Smooth muscle cell (in vitro differentiated cells): ENCODE data around the gene ACKR2. TPM values are rescaled to one million over a fixed set of nuclear protein-coding genes. Genes with fewer than 3 reads are reported as not detected.

ENCODE experiments used
- DNase-seq: peaks from one replicate; lab custom pipeline; 2025; ENCODE audit not compliant: unreplicated experiment; lab: John Stamatoyannopoulos, UW
- H2AFZ ChIP-seq: fragments of 200-600 bp; sonication (generic); 2 replicates; pipeline ENCODE4 v1.6.0; 2016; ENCODE audit warnings: antibody characterized with exemption, low read depth, mild to moderate bottlenecking
- H3F3A ChIP-seq: fragments of 200-600 bp; sonication (generic); 2 replicates; pipeline ENCODE4 v1.6.0; 2017; ENCODE audit warnings: antibody characterized with exemption, low read depth
- H3K27ac ChIP-seq: fragments of 200-600 bp; sonication (generic); 2 replicates; pipeline ENCODE4 v1.5.1; 2016; ENCODE audit warnings: low read depth, mild to moderate bottlenecking
- H3K27me3 ChIP-seq: fragments of 200-600 bp; sonication (generic); 2 replicates; pipeline ENCODE4 v1.6.1; 2016; ENCODE audit warnings: low read depth, mild to moderate bottlenecking
- H3K36me3 ChIP-seq: fragments of 200-600 bp; sonication (generic); 2 replicates; pipeline ENCODE4 v1.5.1; 2016; ENCODE audit warnings: low read depth
- H3K4me1 ChIP-seq: fragments of 200-600 bp; sonication (generic); 2 replicates; pipeline ENCODE4 v1.5.1; 2016; ENCODE audit warnings: low read depth
- H3K4me2 ChIP-seq: fragments of 200-600 bp; sonication (generic); 2 replicates; pipeline ENCODE4 v1.6.0; 2016; ENCODE audit warnings: mild to moderate bottlenecking
- H3K4me3 ChIP-seq: fragments of 200-600 bp; sonication (generic); 2 replicates; pipeline ENCODE4 v1.5.1; 2016; ENCODE audit warnings: mild to moderate bottlenecking
- H3K79me2 ChIP-seq: fragments of 200-600 bp; sonication (generic); 2 replicates; pipeline ENCODE4 v1.6.0; 2016; ENCODE audit warnings: low read depth, mild to moderate bottlenecking
- H3K9ac ChIP-seq: fragments of 200-600 bp; sonication (generic); 2 replicates; pipeline ENCODE4 v1.6.0; 2016; ENCODE audit warnings: low read depth
- H3K9me3 ChIP-seq: fragments of 200-600 bp; sonication (generic); replicated peaks from 2 replicates; pipeline ENCODE4 v1.5.1; 2016; ENCODE audit warnings: low read depth
- H4K20me1 ChIP-seq: fragments of 200-600 bp; sonication (generic); 2 replicates; pipeline ENCODE4 v1.6.0; 2016; ENCODE audit warnings: low read depth
- WGBS: methylation state at CpG from one replicate; pipeline ENCODE4 v1.1.7; 2016; ENCODE audit warnings: low lambda C conversion rate; 5-methylcytosine and 5-hydroxymethylcytosine counted together
- polyA plus RNA-seq: library from polyadenylated mRNA; unstranded; fragments of >200 nt; fragmentation: Nextera tagmentation; extraction: Ambion mirVana; gene quantifications from 2 replicates; pipeline ENCODE4 v1.2.1, GENCODE V29; 2016
- total RNA-seq: library from RNA; depleted of rRNA; stranded (reverse); fragments of >200 nt; gene quantifications from 2 replicates; pipeline ENCODE4 v1.2.3, GENCODE V29; 2014
- TF ChIP-seq, protein P1 (sequence below): fragments of 200-600 bp; sonication (generic); IDR thresholded peaks from 2 replicates; pipeline ENCODE4 v1.5.1; 2017; ENCODE audit warnings: borderline replicate concordance, mild to moderate bottlenecking, antibody characterized with exemption; ENCODE audit not compliant: insufficient read depth, poor library complexity, severe bottlenecking

Gene ACKR2
- total and polyA plus RNA-seq, 2 experiments from 2014 or later, result 1.1 to 17.2 TPM

DNA sequence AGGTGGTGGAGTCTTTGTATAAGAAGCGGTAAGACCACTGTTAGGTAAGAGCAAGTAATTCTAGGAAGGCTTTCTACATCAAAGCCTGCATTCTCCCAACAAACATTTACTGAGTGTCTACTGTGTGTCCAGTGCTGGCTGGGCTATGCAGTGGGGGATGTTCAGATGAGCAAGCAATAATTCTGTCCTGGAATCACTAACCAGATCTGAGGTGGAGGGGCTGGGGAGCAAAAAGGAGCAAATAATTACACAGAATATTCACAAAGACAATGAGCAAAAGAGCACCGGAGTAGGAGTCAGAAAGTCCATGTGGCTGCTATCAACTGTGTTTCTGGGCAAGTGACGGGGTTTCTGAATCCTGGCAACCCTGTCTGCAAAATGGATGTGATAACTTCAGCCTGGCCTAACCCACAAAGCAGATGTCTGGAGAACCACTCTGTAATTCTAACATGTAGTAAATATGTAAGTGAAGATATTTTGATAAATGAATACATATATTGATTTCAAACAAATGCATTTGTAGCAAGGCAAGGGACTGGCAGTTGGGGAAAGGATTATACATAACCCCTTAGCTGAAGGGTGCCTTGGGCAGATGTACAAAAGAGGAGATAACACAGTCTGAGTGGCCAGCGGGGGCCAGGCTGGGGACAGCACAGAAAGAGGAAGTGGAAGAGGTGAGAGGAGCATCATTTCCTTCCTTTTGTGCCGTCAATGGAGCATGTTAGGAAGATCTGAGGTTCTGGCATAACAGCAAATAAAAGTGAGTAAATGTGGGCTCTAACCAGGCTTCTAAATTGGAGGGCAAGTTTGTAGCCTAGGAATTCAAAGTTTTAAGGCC is 37.7 kb downstream of the ACKR2 start:
- no peak overlapping the region for H3K27ac ChIP-seq
- no peaks in the 10 kb centered on the region for H3K79me2 ChIP-seq
- no peaks in the 10 kb centered on the region for H3K4me1 ChIP-seq
- WGBS, result 62% methylated on average over 5 of the region's 5 CpGs
- no peaks in the 10 kb centered on the region for H3K36me3 ChIP-seq
- no peak overlapping the region for H3K9ac ChIP-seq
- no peak overlapping the region for H3K4me2 ChIP-seq
- TF ChIP-seq, protein P1, sequence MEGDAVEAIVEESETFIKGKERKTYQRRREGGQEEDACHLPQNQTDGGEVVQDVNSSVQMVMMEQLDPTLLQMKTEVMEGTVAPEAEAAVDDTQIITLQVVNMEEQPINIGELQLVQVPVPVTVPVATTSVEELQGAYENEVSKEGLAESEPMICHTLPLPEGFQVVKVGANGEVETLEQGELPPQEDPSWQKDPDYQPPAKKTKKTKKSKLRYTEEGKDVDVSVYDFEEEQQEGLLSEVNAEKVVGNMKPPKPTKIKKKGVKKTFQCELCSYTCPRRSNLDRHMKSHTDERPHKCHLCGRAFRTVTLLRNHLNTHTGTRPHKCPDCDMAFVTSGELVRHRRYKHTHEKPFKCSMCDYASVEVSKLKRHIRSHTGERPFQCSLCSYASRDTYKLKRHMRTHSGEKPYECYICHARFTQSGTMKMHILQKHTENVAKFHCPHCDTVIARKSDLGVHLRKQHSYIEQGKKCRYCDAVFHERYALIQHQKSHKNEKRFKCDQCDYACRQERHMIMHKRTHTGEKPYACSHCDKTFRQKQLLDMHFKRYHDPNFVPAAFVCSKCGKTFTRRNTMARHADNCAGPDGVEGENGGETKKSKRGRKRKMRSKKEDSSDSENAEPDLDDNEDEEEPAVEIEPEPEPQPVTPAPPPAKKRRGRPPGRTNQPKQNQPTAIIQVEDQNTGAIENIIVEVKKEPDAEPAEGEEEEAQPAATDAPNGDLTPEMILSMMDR, result no peak
- H4K20me1 ChIP-seq, result no peaks in the 10 kb centered on the region
- H3K4me3 ChIP-seq, result no peak overlapping the region
- no peak for DNase-seq
- no peak overlapping the region for H2AFZ ChIP-seq
- H3K9me3 ChIP-seq, result no peaks in the 10 kb centered on the region
- no peaks in the 10 kb centered on the region for H3F3A ChIP-seq
- H3K27me3 ChIP-seq, result no peaks in the 10 kb centered on the region

DNA sequence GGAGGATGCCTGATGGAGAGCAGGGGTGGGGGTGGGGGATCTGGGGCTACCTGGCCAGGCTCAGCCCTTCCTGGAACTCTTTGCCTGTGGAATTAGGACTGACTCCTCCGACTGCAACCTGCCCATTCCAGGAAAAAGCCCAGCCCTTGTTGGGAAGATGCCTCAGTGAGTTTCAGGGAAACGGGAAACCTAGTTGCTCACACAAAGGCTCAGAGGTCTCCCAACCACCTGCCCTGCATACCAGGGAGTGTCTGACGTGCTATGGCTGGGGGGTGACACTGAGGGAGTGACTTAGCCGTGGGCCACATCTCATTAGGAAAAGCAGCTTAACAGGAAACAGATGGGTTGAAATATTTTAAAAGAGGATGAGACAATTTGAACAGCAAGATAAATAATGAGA is 38.5 kb downstream of the ACKR2 start:
- Histone ChIP-seq H3K9me3 (no peaks in the 10 kb centered on the region), H3K27me3 (no peaks in the 10 kb centered on the region), H3K36me3 (no peaks in the 10 kb centered on the region), H3K79me2 (no peaks in the 10 kb centered on the region), H3F3A (no peaks in the 10 kb centered on the region), H3K9ac (no peak overlapping the region), H3K4me2 (no peak overlapping the region), H3K4me3 (no peak overlapping the region), H4K20me1 (no peaks in the 10 kb centered on the region), H2AFZ (no peak overlapping the region), H3K27ac (no peak overlapping the region), H3K4me1 (no peaks in the 10 kb centered on the region)
- TF ChIP-seq, protein P1, result no peak
- 75% methylated on average over 4 of the region's 4 CpGs for WGBS
- no peak for DNase-seq

DNA sequence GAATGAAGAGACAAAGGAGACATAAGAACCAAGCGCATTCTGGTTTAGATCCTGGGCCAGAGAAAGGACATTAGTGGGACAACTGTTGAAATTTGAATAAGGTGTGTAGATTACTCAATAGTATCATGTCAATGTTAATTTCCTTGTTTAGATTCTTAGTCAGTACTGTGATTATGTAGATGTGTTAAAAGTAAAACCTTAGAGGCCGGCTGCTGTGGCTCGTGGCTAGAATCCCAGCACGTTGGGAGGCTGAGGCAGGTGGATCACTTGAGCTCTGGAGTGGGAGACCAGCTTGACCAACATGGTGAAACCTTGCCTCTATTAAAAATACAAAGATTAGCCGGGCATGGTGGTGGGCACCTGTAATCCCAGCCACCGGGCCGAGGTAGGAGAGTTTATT is 39.8 kb downstream of the ACKR2 start:
- Histone ChIP-seq H3K9me3 (no peaks in the 10 kb centered on the region), H3K36me3 (no peaks in the 10 kb centered on the region), H4K20me1 (no peaks in the 10 kb centered on the region), H3K4me3 (no peak overlapping the region), H3K9ac (no peak overlapping the region), H3F3A (no peaks in the 10 kb centered on the region), H2AFZ (no peak overlapping the region), H3K4me1 (no peaks in the 10 kb centered on the region), H3K27ac (no peak overlapping the region), H3K27me3 (no peaks in the 10 kb centered on the region), H3K79me2 (no peaks in the 10 kb centered on the region), H3K4me2 (no peak overlapping the region)
- 95% methylated on average over 7 of the region's 7 CpGs for WGBS
- TF ChIP-seq, protein P1, result no peak
- no peak for DNase-seq

GRCh38 chr3:42850263-42850662 is 41.0 kb downstream of the ACKR2 start:
- no peaks in the 10 kb centered on the region for H3K79me2 ChIP-seq
- H3F3A ChIP-seq, result no peaks in the 10 kb centered on the region
- H3K4me3 ChIP-seq, result no peak overlapping the region
- WGBS, result 88% methylated on average over 3 of the region's 3 CpGs
- no peaks in the 10 kb centered on the region for H4K20me1 ChIP-seq
- no peak overlapping the region for H2AFZ ChIP-seq
- no peak overlapping the region for H3K27ac ChIP-seq
- no peak overlapping the region for H3K9ac ChIP-seq
- no peaks in the 10 kb centered on the region for H3K9me3 ChIP-seq
- H3K36me3 ChIP-seq, result no peaks in the 10 kb centered on the region
- DNase-seq, result no peak
- no peaks in the 10 kb centered on the region for H3K4me1 ChIP-seq
- H3K4me2 ChIP-seq, result no peak overlapping the region
- TF ChIP-seq, protein P1, result no peak
- H3K27me3 ChIP-seq, result no peaks in the 10 kb centered on the region
